ENCODE measurements around the gene PPL.
"Not testable (repeated sequence)": the region's sequence is repeated elsewhere in the genome, so short reads cannot be mapped to it uniquely, and the experiment has no call there.

PPL gene

DNA sequence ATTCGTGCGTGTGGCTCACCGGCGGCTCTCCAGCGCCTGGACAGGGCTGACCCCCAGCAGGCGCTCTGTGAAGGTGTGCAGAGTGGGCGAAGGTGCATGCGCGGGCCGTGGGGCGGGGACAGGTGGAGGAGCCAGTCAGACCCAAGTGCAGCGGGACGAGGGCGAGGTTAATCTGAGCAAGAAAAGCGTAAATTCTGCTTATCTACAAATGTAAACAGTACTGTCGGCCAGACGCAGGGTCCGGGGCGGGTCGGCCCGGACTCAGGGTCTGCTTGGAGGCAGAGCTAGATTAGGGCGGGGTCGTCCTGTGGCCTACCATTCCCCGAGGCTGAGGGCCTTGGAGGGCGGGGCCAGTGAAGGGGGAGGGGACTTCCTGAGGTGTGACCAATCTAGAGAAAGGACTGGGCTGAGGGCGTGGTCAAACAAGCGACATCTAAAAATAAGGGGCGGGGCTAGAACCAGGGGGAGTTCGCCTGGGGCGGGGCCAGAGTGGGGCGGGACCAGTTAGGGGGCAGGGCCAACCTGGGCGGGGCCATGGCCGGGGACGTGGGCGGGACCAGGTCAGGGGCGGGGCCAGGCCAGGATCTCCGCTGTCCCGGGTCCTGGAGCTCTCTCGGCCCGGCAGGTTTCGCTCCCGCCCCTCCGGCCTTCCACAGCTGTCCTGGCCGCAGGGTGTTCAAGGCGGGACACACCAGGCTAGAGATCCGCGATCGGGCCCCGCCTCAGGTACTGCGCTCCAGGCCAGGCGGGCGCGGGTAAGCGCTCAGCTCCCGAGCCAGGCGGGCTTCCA, 21.0 kb upstream of the PPL start, which contains the start of gene SEC14L5:
SEC14L5 (plus strand) TSS at position 611 of the 790 bp plus-strand sequence. CDS start 994 bp downstream, outside the sequence.
- DNase-seq: no peak

GRCh38 chr16:4957420-4957719, 20.4 kb upstream of the PPL start:
- DNase-seq: no peak

- DNase-seq: no peak
Observed at GRCh38 chr16:4954714-4955113, 17.8 kb upstream of the PPL start.

DNA sequence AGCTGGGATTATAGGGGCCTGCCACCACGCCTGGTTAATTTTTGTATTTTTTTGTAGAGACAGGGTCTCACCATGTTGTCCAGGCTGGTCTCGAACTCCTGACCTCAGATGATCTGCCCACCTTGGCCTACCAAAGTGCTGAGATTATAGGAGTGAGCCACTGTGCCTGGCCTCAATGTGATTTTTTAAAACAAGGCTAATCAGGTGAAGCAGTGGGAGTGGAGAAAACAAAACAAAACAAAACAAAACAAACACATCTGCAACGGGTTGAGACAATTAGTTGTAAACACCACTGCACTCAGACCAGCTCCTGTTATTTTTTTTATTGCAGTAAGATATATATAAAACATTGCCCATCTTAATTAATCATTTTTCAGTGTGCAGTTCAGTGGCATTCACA, 14.6 kb upstream of the PPL start:
- DNase-seq: not testable (repeated sequence)

- DNase-seq: no peak
Observed at GRCh38 chr16:4949986-4950385, 13.0 kb upstream of the PPL start.

- DNase-seq: no peak
Observed at GRCh38 chr16:4948903-4949766, 12.2 kb upstream of the PPL start.

DNA sequence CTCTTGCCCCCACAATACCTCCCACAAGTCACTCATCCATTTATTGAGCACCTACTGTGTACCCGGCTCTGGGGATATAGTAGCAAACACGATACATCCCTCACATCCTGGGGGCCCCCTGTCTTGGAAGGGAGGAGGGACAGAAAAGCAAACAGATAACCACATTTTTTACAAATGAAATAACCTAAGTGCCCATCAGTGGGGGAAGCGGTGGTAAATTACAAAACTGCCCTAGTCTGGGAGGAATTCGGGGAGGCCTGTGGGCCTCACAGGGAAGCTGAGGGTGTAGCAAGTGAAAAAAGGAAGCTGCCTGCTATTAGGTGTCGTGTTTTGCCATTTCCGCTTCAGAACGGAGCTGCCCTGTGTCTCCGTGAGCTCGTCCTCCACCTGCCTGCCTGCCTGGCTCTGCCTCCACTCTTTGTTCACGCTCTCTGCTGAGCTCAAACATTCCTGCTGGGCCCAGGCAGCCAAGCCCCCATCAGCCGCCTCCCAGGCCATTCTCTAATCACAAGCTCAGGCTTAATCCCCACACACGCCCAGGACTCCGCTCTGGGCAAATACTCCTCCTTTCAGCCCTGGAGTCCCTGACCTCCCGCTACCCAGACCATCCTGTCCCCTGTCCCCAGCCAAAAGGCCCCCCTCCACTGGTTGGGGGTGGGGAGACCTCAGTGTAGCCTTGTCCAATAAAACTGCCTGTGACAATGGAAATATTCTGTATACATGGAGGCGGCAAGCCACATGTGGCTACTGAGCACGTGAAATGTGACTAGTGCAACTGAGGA, 11.0 kb upstream of the PPL start:
- DNase-seq: peak; percentile 52

DNA sequence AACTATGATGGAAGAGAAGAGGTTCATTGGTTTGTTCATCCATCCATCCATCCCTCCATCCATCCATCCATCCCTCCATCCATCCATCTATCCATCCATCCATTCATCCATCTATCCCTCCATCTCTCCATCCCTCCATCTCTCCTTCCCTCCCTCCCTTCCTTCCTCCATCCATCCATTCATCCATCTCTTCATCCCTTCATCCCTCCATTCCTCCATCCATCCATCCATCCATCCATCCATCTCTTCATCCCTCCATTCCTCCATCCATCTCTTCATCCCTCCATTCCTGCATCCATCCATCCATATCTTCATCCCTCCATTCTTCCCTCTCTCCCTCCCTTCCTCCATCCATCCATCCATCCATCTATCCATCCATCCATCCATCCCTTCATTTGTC, 10.0 kb upstream of the PPL start:
- no peak for DNase-seq

DNA sequence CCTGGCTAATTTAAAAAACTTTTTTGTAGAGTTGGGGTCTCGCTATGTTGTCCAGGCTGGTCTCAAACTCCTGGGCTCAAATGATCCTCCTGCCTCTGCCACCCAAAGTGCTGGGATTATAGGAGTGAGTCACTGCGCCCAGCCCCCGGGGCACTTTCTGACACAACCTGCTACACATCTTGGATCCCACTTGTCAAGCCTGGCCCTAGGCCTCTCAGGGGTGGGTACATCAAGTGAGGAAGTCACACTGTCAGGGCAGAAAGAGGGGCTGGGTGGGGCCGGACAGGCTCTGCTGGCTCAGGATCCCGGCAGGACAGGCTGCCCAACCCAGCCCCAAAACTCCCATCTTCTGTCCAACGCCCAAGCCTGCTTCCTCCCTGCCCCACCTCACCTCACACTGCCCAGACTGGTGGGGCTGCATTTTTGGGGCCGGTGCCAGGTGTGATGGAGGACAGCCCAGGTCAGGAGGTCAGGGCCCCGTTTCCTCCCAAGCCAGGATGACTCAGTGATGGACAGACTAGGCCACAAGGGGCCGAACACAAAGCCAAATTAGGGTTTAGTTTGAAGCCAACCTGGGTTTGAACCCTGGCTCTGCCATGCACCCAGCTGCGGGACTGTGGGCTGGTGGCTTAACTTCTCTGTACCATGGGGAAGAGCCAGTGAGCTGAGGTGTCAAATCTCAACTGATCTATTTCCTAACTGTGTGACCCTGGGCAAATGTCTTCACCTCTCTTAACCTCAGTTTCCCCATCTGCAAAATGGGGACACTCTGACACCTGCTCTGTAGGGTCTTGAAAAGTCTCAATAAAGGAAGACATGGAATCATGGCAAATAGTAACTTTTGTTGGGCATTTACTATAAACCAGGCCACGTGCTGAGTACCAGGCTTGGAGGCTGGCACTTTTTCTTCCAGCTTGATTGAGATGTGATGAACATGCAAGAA, 8.9 kb upstream of the PPL start:
- DNase-seq: no peak

DNA sequence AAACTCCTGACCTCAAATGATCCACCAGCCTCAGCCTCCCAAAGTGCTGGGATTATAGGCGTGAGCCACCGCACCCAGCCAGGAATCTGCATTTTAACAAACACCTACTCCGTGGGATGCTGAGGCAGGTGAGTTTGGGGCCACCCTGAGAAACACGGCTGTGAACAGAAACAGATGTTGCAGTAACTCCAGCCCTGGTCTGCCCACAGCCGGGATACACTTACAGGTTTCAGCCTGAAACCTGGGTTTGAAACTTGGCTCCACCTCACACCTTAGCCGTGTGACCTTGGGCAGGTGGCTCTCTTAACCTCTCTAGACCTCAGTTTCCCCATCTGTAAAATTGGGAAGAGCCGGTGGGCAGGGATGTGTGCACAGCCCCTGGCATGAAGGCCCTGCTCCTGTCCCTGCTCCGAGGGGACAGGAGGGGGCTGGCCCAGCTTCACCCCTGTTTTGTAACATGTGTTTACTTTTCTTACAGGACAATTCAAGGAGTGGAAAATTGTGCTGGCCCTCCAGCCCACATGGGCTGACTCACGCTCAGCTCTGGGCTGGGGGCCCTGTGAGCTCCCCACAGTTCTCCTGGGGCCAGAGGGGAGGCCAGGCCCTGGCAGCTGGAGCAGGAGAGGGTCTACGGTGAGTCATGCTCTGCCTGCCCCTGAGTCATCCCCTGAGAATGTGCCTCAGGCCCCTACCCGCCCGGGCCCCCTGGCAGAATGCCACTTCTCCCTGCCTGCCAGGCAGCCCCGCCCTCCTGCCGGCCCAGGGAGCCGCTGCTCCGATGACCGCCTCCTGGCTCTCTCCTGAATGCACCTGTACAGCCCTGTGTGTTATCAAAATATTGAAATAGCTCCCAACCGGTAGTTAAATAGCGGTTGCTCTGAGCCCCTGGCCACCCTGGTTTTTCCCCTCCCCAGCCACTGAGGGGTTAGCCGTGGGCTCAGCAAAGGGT, 7.7 kb upstream of the PPL start:
- DNase-seq: peak; percentile 61

DNA sequence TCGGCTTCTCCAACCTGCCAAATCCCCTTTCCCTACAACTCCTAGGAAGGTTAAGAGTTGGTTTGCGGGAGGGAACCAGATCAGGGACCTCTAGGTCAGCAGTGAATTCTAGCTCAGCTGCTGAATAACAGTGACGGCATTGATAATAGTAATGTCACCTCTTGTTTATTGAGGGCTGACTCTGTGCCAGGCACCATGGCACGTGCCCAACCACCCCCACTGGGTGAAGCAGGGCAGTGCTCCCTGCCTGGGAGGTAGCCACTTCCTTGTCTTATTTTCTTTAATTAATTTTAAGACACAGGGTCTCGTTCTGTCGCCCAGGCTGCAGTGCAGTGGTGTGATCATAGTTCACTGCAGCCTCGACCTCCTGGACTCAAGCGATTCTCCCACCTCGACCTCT, 5.5 kb upstream of the PPL start:
- DNase-seq: no peak

- no peak for DNase-seq
Observed at GRCh38 chr16:4940719-4941118, 3.8 kb upstream of the PPL start.

DNA sequence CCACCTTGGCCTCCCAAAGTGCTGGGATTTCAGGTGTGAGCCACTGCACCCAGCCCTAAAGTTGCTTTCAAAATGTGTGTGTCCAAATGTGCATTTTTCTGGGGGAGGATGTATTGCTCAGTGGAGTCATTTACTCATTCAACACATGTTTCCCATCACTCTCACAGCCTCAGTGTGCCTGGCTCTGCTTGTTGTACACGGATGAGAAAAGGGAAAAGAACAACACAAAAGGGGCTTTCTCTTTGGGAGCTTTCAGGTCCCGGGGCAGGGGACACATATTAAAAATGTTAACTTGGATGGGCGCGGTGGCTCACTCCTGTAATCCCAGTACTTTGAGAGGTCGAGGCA, 1.7 kb upstream of the PPL start:
- no peak for DNase-seq

GRCh38 chr16:4937782-4938682, 1.1 kb upstream of the PPL start:
- DNase-seq: no peak

DNA sequence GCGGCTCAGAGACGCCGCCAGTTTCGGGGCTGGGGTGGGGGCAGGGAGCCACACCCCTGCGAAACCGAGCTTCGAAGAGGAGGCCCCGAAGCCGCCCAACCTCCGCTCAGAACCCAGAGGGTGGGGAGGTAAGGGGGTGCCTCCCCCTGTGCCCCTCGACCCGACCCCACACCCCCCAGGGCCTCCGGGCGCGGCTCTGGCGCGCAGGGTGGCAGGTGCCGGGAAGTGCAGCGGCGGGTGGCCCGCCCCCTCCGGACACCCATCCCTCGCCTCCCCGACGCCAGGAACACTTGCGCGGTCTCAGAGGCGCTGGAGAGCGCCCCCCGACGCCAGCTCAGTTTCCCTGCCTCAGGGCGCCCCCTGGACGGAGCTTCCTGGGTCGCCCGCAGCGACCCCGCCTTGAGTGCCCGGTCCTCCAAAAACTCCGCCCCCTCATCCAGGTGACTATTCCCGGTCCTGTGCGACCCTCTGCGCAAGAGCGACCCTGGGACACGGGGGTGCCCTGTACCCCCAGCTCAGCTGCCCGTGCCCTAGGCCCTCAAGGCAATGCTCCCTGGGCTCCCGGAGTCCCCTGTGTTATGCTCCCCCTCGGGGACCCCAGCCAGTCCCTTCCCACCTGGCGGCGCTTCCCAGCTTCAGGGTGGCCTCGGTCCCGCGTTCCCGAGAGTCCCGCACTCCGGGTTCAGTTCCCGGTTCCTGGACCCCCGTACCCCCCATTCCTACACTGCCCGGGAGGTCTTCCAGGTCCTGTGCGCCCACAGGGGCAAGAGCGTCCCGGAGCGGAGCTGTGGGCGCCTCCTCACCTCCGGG, 562 bp downstream of the PPL start:
- no peak for DNase-seq

DNA sequence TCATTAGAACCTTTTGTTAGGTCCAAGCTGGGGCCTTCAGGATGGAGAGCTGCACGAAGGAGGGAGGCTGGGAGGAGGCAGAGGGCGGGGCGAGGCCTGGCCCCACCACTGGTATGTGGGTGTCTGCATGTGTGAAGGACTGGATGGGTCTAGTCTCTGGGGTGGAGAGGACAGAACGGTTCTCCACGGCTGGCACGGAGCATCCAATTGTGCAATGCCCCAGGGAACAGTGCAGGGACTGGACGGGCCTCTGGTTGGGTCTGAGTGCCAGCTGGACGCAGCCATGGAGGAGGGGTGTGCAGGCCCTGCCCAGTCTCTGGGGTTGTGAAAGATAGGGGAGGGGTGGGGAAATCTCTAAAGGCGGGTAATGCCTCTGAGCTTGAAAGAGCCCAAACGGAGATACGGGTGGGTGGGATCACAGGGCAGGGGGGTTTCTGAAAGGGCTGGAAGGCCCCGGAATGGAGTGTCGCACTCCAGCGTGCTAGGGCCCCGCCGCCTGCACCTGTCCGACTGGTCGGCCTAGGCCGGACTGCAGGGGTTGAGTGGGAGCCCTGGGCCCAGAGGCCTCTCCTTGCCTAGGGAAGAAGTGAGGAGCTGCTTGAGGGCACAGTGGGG, 1.6 kb downstream of the PPL start:
- no peak for DNase-seq

DNA sequence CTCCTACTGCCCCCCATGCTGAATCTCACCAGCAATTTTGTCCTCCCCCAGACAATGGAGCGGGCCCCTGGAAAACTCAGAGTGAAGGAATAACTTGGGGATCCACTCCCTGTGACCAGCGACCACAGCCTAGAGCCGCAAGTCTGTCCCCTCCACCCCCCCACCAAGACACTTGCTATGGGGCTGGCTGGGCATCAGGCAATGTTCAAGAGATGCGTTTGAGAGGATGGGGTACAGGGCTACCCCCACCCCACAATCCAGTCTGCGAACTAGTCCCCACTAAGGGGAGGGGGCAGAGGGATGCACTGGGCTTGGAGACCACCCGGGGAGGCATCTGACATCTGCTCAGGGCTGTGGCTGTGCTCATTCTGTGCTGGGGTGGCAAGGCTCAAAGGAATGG, 2.4 kb downstream of the PPL start:
- DNase-seq: no peak

- no peak for DNase-seq
Observed at GRCh38 chr16:4933871-4934395, 3.0 kb downstream of the PPL start.

DNA sequence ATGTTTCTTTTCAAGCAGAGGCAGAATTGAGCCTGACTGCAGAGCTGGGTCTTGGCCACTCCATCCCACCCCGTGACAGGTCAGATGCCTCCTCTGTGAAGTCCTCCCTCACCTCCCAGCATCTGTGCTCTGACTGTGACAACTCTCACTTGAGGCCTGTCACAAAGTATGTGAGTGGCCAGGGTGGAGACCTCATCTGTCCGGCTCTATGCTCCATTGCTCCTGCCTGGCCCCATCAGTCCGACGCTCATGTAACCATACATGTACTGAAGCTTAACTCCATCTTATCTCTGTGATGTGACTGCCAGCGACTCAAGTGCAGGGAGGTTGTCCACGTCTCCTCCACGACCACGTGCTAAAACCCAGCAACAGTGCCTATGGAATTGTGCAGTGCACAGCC, 3.5 kb downstream of the PPL start:
- no peak for DNase-seq

Measured in NCI-H510A (cell line).